ENCODE results near the gene SLC39A8. TPM values are rescaled to one million over a fixed set of nuclear protein-coding genes. Genes with fewer than 3 reads are reported as not detected.

SLC39A8 gene
- 2.6 and 10.7 TPM in 2 replicates for total RNA-seq

DNA sequence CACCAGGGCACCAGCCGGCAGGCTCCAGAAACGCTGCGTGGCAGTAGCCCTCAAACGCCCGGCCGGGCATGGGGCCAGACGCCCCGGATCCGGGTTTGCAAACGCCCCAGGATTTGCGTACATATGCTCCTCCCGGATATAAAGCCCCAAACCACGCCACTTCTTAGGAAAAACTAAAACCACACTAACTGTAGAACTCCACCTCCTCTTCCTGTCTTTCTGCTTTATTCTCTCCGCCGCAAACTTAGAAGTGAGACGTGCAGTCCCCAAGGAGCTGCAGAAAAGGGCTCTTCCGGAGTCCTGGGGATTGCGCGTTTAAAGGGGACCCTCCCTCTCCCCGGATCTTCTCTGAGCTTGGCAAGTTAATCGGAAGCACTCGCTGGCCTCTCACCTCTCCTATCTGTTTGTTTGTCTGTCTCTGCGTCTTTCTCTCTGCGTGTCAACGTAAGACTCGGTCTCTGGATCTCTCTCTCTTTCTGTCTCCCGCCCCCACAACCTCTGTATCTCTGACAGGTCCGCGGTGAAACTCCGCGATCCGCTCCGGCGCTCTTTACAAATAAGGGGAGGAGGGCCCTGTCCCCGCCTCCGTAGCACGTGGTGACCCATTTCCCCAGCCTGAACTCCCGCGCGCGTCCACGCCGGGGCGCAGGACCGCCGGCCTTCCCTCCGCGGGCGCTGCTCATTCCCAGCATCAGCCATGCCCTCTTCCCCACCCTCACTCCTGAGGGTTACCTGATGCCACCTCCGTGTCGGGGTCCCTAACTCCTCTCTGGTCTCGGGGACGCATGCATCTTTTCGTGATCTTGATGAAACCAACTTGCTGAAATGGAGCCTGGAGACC, at the start of gene SLC39A8:
Gene SLC39A8, minus strand, starts transcription at position 529 of the 841 bp plus-strand sequence. CDS start 820 bp downstream, outside the sequence.

Other genes with a start within 250 kb of the SLC39A8 start
- gene NFKB1, start 155.9 kb upstream of the SLC39A8 start, total RNA-seq: 43.6 and 54.6 TPM in 2 replicates